ENCODE results near the gene MATN1. TPM values are rescaled to one million over a fixed set of nuclear protein-coding genes. Genes with fewer than 3 reads are reported as not detected.

The MATN1 gene
- total RNA-seq, 2 experiments from 2014 or later = 0.28 to 0.42 TPM

- BruUV-seq (replicated peaks) = no TSS peak
- CTCF ChIA-PET (ENCODE audit: unreplicated experiment) = no interaction called here
- Histone ChIP-seq H3K9me3 (ENCODE audit: low read length) (peaks cover 10% of the 10 kb centered on the region; the same call in 1 of the 2 replicates), H3K4me3 (ENCODE audit: low read depth, low read length, poor library complexity, severe bottlenecking) (no peak overlapping the region), H3K4me1 (ENCODE audit: insufficient read depth, low read length, poor library complexity, severe bottlenecking) (no peaks in the 10 kb centered on the region), H3K9me2 (ENCODE audit: insufficient read depth, low read length) (no peaks in the 10 kb centered on the region), H3K4me2 (ENCODE audit: low read length) (no peak overlapping the region), H2AFZ (ENCODE audit: low read length) (no peak overlapping the region), H3K36me3 (ENCODE audit: insufficient read depth, low read length) (no peaks in the 10 kb centered on the region), H4K20me1 (ENCODE audit: insufficient read depth, low read length) (no peaks in the 10 kb centered on the region), H3K79me2 (ENCODE audit: insufficient read depth, low read depth, low read length) (no peaks in the 10 kb centered on the region), H3K27ac (ENCODE audit: low read depth, low read length, poor library complexity, severe bottlenecking) (no peak overlapping the region)
- no peak for TF ChIP-seq CTCF (conservative IDR thresholded peaks at IDR 0.05; ENCODE audit: low read length)
- intact Hi-C loops (cut with micrococcal nuclease; ENCODE audit: unreplicated experiment) = no loop called here
- DNase-seq (ENCODE audit: low spot score) = no peak
- POLR2A ChIA-PET = no interaction called here
These were observed 10.1 kb downstream of the MATN1 start for GRCh38 chr1:30713311-30713710.

GRCh38 chr1:30712583-30712982 lies 10.8 kb downstream of the MATN1 start:
- H2AFZ ChIP-seq (ENCODE audit: low read length) = no peak overlapping the region
- POLR2A ChIA-PET = no interaction called here
- no TSS peak for BruUV-seq (replicated peaks)
- intact Hi-C loops (cut with micrococcal nuclease; ENCODE audit: unreplicated experiment) = no loop called here
- H3K4me2 ChIP-seq (ENCODE audit: low read length) = no peak overlapping the region
- no peaks in the 10 kb centered on the region for H3K4me1 ChIP-seq (ENCODE audit: insufficient read depth, low read length, poor library complexity, severe bottlenecking)
- CTCF ChIA-PET (ENCODE audit: unreplicated experiment) = no interaction called here
- no peak overlapping the region for H3K27ac ChIP-seq (ENCODE audit: low read depth, low read length, poor library complexity, severe bottlenecking)
- no peaks in the 10 kb centered on the region for H3K9me2 ChIP-seq (ENCODE audit: insufficient read depth, low read length)
- H4K20me1 ChIP-seq (ENCODE audit: insufficient read depth, low read length) = no peaks in the 10 kb centered on the region
- peaks cover 10% of the 10 kb centered on the region; the same call in 1 of the 2 replicates for H3K9me3 ChIP-seq (ENCODE audit: low read length)
- TF ChIP-seq EZH2phosphoT487 (IDR thresholded peaks at IDR 0.05; ENCODE audit: borderline replicate concordance, low read depth, low read length) (no peak), CTCF (conservative IDR thresholded peaks at IDR 0.05; ENCODE audit: low read length) (no peak)
- DNase-seq (ENCODE audit: low spot score) = no peak
- no peaks in the 10 kb centered on the region for H3K79me2 ChIP-seq (ENCODE audit: insufficient read depth, low read depth, low read length)
- no peak overlapping the region for H3K4me3 ChIP-seq (ENCODE audit: low read depth, low read length, poor library complexity, severe bottlenecking)
- no peaks in the 10 kb centered on the region for H3K36me3 ChIP-seq (ENCODE audit: insufficient read depth, low read length)

GRCh38 chr1:30710407-30710806 lies 13.0 kb downstream of the MATN1 start:
- Histone ChIP-seq H3K36me3 (ENCODE audit: insufficient read depth, low read length) (no peaks in the 10 kb centered on the region), H3K9me3 (ENCODE audit: low read length) (peaks cover 5% of the 10 kb centered on the region; the same call in 1 of the 2 replicates), H3K9me2 (ENCODE audit: insufficient read depth, low read length) (no peaks in the 10 kb centered on the region), H3K27ac (ENCODE audit: low read depth, low read length, poor library complexity, severe bottlenecking) (no peak overlapping the region), H3K4me1 (ENCODE audit: insufficient read depth, low read length, poor library complexity, severe bottlenecking) (no peaks in the 10 kb centered on the region), H4K20me1 (ENCODE audit: insufficient read depth, low read length) (no peaks in the 10 kb centered on the region), H3K79me2 (ENCODE audit: insufficient read depth, low read depth, low read length) (no peaks in the 10 kb centered on the region), H3K4me2 (ENCODE audit: low read length) (no peak overlapping the region), H3K4me3 (ENCODE audit: low read depth, low read length, poor library complexity, severe bottlenecking) (no peak overlapping the region), H2AFZ (ENCODE audit: low read length) (no peak overlapping the region)
- no peak for DNase-seq (ENCODE audit: low spot score)
- no peak for TF ChIP-seq EZH2phosphoT487 (IDR thresholded peaks at IDR 0.05; ENCODE audit: borderline replicate concordance, low read depth, low read length)
- TF ChIP-seq CTCF (conservative IDR thresholded peaks at IDR 0.05; ENCODE audit: low read length) = no peak
- no TSS peak for BruUV-seq (replicated peaks)
- intact Hi-C loops (cut with micrococcal nuclease; ENCODE audit: unreplicated experiment) = no loop called here
- ChIA-PET CTCF (ENCODE audit: unreplicated experiment) (no interaction called here), POLR2A (no interaction called here)

All from OCI-LY7 (cell line).